WTC11 (cell line): ENCODE measurements around the gene SAMHD1. TPM values are rescaled to one million over a fixed set of nuclear protein-coding genes. Genes with fewer than 3 reads are reported as not detected.

Source experiments
- ATAC-seq: fragments of 200-7000 bp; cut with Tn5 transposase; 2 replicates; pipeline ENCODE4 v1.10.0; 2021; ENCODE audit warnings: mild to moderate bottlenecking, moderate library complexity
- CTCF ChIA-PET: fragments of 300-600 bp; sonication (Branson Sonifier 250); formaldehyde crosslinking; loops from one replicate; lab custom pipeline; 2021; ENCODE audit warnings: antibody characterized with exemption; lab: Charles Lee
- POLR2A ChIA-PET: fragments of 350-600 bp; sonication (Branson Sonifier 250); formaldehyde crosslinking; loops from one replicate; lab custom pipeline; 2021; ENCODE audit warnings: antibody characterized with exemption; lab: Charles Lee
- DNase-seq: peaks from one replicate; pipeline ENCODE4 v3.0.0; 2021; ENCODE audit warnings: low spot score
- H3K27ac Mint-ChIP-seq: 2 replicates; pipeline ENCODE4 v1.8.0; 2021; ENCODE audit warnings: mixed read lengths
- H3K27me3 Mint-ChIP-seq: 2 replicates; pipeline ENCODE4 v1.8.0; 2021; ENCODE audit warnings: low read depth, mild to moderate bottlenecking, moderate library complexity, mixed read lengths
- H3K36me3 Mint-ChIP-seq: 2 replicates; pipeline ENCODE4 v1.8.0; 2021; ENCODE audit warnings: mixed read lengths
- H3K4me1 Mint-ChIP-seq: 2 replicates; pipeline ENCODE4 v1.8.0; 2022; ENCODE audit warnings: mixed read lengths
- H3K4me3 Mint-ChIP-seq: 2 replicates; pipeline ENCODE4 v1.8.0; 2021; ENCODE audit warnings: mild to moderate bottlenecking, moderate library complexity, mixed read lengths
- H3K9me3 Mint-ChIP-seq: 2 replicates; pipeline ENCODE4 v1.8.0; 2021; ENCODE audit warnings: mixed read lengths
- AFF4 ChIP-seq: sonication (generic); formaldehyde crosslinking; IDR thresholded peaks from 2 replicates; pipeline ENCODE4 v1.8.1; 2023; ENCODE audit warnings: mild to moderate bottlenecking, missing genetic modification reagents, borderline replicate concordance
- ATF2 ChIP-seq: sonication (generic); formaldehyde crosslinking; IDR thresholded peaks from 2 replicates; pipeline ENCODE4 v1.8.1; 2022; ENCODE audit warnings: low read depth, missing genetic modification reagents, borderline replicate concordance
- FOXJ3 ChIP-seq: sonication (generic); formaldehyde crosslinking; IDR thresholded peaks from 2 replicates; pipeline ENCODE4 v1.9.0; 2021; ENCODE audit warnings: missing genetic modification reagents, mild to moderate bottlenecking, borderline replicate concordance
- FOXP4 ChIP-seq: sonication (generic); formaldehyde crosslinking; IDR thresholded peaks from 2 replicates; pipeline ENCODE4 v1.8.0; 2022; ENCODE audit warnings: mild to moderate bottlenecking, missing genetic modification reagents
- HMGA2 ChIP-seq: fragments of 250-450 bp; sonication (Bioruptor Pico); IDR thresholded peaks from 2 replicates; pipeline ENCODE4 v1.4.0; 2021; ENCODE audit warnings: mild to moderate bottlenecking, moderate library complexity
- SMAD3 ChIP-seq: sonication (generic); formaldehyde crosslinking; IDR thresholded peaks from 2 replicates; pipeline ENCODE4 v1.8.0; 2022; ENCODE audit warnings: missing genetic modification reagents, mild to moderate bottlenecking, borderline replicate concordance
- SP1 ChIP-seq: sonication (generic); formaldehyde crosslinking; conservative IDR thresholded peaks from 2 replicates; pipeline ENCODE4 v1.8.1; 2022; ENCODE audit warnings: missing genetic modification reagents
- USF1 ChIP-seq: sonication (generic); formaldehyde crosslinking; IDR thresholded peaks from 2 replicates; pipeline ENCODE4 v1.8.0; 2022; ENCODE audit warnings: mild to moderate bottlenecking, missing genetic modification reagents
- ZNF232 ChIP-seq: sonication (generic); formaldehyde crosslinking; IDR thresholded peaks from 2 replicates; pipeline ENCODE4 v1.8.0; 2022; ENCODE audit warnings: mild to moderate bottlenecking, missing genetic modification reagents
- ZNF281 ChIP-seq: sonication (generic); formaldehyde crosslinking; IDR thresholded peaks from 2 replicates; pipeline ENCODE4 v1.8.0; 2023; ENCODE audit warnings: mild to moderate bottlenecking, missing genetic modification reagents
- total RNA-seq: library from RNA; stranded (reverse); gene quantifications from 3 replicates; pipeline ENCODE4 v1.2.3, GENCODE V29; 2021
- TF ChIP-seq, protein P1 (sequence below): sonication (generic); formaldehyde crosslinking; IDR thresholded peaks from 2 replicates; pipeline ENCODE4 v1.8.1; 2023; ENCODE audit warnings: mild to moderate bottlenecking, moderate library complexity, missing genetic modification reagents
- TF ChIP-seq, protein P2 (sequence below): sonication (generic); formaldehyde crosslinking; IDR thresholded peaks from 2 replicates; pipeline ENCODE4 v1.8.1; 2022; ENCODE audit warnings: missing genetic modification reagents, borderline replicate concordance
- TF ChIP-seq, protein P3 (sequence below): sonication (generic); formaldehyde crosslinking; IDR thresholded peaks from 2 replicates; pipeline ENCODE4 v1.8.1; 2022; ENCODE audit warnings: mild to moderate bottlenecking, missing genetic modification reagents, moderate library complexity, borderline replicate concordance
- TF ChIP-seq, protein P4 (sequence below): sonication (generic); formaldehyde crosslinking; IDR thresholded peaks from 2 replicates; pipeline ENCODE4 v1.8.1; 2023; ENCODE audit warnings: mild to moderate bottlenecking, missing genetic modification reagents, moderate library complexity
- TF ChIP-seq, protein P5 (sequence below): sonication (generic); formaldehyde crosslinking; IDR thresholded peaks from 2 replicates; pipeline ENCODE4 v1.8.0; 2022; ENCODE audit warnings: mild to moderate bottlenecking, missing genetic modification reagents

SAMHD1 gene
- total RNA-seq, 1 experiment from 2014 or later: 31.0 TPM

- TF ChIP-seq, protein P1, sequence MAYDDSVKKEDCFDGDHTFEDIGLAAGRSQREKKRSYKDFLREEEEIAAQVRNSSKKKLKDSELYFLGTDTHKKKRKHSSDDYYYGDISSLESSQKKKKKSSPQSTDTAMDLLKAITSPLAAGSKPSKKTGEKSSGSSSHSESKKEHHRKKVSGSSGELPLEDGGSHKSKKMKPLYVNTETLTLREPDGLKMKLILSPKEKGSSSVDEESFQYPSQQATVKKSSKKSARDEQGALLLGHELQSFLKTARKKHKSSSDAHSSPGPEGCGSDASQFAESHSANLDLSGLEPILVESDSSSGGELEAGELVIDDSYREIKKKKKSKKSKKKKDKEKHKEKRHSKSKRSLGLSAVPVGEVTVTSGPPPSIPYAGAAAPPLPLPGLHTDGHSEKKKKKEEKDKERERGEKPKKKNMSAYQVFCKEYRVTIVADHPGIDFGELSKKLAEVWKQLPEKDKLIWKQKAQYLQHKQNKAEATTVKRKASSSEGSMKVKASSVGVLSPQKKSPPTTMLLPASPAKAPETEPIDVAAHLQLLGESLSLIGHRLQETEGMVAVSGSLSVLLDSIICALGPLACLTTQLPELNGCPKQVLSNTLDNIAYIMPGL: no peak
- TF ChIP-seq AFF4 (CRISPR knock-in tag): no peak
- TF ChIP-seq, protein P2, sequence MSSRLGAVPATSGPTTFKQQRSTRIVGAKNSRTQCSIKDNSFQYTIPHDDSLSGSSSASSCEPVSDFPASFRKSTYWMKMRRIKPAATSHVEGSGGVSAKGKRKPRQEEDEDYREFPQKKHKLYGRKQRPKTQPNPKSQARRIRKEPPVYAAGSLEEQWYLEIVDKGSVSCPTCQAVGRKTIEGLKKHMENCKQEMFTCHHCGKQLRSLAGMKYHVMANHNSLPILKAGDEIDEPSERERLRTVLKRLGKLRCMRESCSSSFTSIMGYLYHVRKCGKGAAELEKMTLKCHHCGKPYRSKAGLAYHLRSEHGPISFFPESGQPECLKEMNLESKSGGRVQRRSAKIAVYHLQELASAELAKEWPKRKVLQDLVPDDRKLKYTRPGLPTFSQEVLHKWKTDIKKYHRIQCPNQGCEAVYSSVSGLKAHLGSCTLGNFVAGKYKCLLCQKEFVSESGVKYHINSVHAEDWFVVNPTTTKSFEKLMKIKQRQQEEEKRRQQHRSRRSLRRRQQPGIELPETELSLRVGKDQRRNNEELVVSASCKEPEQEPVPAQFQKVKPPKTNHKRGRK (CRISPR knock-in tag): no peak
- TF ChIP-seq, protein P3, sequence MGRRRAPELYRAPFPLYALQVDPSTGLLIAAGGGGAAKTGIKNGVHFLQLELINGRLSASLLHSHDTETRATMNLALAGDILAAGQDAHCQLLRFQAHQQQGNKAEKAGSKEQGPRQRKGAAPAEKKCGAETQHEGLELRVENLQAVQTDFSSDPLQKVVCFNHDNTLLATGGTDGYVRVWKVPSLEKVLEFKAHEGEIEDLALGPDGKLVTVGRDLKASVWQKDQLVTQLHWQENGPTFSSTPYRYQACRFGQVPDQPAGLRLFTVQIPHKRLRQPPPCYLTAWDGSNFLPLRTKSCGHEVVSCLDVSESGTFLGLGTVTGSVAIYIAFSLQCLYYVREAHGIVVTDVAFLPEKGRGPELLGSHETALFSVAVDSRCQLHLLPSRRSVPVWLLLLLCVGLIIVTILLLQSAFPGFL: no peak
- no peak for TF ChIP-seq HMGA2 (CRISPR knock-in tag)
- TF ChIP-seq, protein P4, sequence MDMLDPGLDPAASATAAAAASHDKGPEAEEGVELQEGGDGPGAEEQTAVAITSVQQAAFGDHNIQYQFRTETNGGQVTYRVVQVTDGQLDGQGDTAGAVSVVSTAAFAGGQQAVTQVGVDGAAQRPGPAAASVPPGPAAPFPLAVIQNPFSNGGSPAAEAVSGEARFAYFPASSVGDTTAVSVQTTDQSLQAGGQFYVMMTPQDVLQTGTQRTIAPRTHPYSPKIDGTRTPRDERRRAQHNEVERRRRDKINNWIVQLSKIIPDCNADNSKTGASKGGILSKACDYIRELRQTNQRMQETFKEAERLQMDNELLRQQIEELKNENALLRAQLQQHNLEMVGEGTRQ (CRISPR knock-in tag): no peak
- TF ChIP-seq, protein P5, sequence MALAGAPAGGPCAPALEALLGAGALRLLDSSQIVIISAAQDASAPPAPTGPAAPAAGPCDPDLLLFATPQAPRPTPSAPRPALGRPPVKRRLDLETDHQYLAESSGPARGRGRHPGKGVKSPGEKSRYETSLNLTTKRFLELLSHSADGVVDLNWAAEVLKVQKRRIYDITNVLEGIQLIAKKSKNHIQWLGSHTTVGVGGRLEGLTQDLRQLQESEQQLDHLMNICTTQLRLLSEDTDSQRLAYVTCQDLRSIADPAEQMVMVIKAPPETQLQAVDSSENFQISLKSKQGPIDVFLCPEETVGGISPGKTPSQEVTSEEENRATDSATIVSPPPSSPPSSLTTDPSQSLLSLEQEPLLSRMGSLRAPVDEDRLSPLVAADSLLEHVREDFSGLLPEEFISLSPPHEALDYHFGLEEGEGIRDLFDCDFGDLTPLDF (CRISPR knock-in tag): no peak
- TF ChIP-seq FOXJ3 (CRISPR knock-in tag): no peak
- no peak for TF ChIP-seq SMAD3 (CRISPR knock-in tag)
These were observed 46.8 kb downstream of the SAMHD1 start (continued) for GRCh38 chr20:36904690-36905089.

GRCh38 chr20:36895036-36895435 lies 56.5 kb downstream of the SAMHD1 start:
- no peaks in the 10 kb centered on the region for H3K27me3 Mint-ChIP-seq
- no peak for ATAC-seq
- peaks cover under 1% of the 10 kb centered on the region; the same call in 1 of the 2 replicates for H3K4me1 Mint-ChIP-seq
- no peaks in the 10 kb centered on the region for H3K9me3 Mint-ChIP-seq
- H3K36me3 Mint-ChIP-seq: peaks cover 14% of the 10 kb centered on the region
- ChIA-PET POLR2A (no interaction called here), CTCF (interaction anchor here (0.6 to 1.8 kb wide), 2 partner anchors 86 to 89 kb away, joined by 4 read pairs; no protein-coding TSS in a partner anchor)
- no peak overlapping the region for H3K4me3 Mint-ChIP-seq
- DNase-seq: no peak
- H3K27ac Mint-ChIP-seq: no peak overlapping the region
- TF ChIP-seq SP1 (CRISPR knock-in tag) (no peak), ATF2 (CRISPR knock-in tag) (no peak), FOXP4 (CRISPR knock-in tag) (no peak), ZNF232 (CRISPR knock-in tag) (no peak), ZNF281 (CRISPR knock-in tag) (no peak), USF1 (CRISPR knock-in tag) (no peak)
